Ramos (cell line): ENCODE measurements around the gene NFASC.

Experiments used
- in situ Hi-C: fragments of 300-500 bp; cut with MboI; formaldehyde crosslinking; loops from one replicate; pipeline ENCODE4 v1.14.3; 2022; ENCODE audit warnings: low sequenced_read_pairs; ENCODE audit not compliant: unreplicated experiment

Gene NFASC

GRCh38 chr1:204992998-204993314 is 122.3 kb downstream of the NFASC start:
- in situ Hi-C loops = no loop called here

- in situ Hi-C loops = no loop called here
Observed at GRCh38 chr1:204994086-204994862, 123.6 kb downstream of the NFASC start.

GRCh38 chr1:204996981-204997380 is 126.3 kb downstream of the NFASC start:
- in situ Hi-C loops = no loop called here

DNA sequence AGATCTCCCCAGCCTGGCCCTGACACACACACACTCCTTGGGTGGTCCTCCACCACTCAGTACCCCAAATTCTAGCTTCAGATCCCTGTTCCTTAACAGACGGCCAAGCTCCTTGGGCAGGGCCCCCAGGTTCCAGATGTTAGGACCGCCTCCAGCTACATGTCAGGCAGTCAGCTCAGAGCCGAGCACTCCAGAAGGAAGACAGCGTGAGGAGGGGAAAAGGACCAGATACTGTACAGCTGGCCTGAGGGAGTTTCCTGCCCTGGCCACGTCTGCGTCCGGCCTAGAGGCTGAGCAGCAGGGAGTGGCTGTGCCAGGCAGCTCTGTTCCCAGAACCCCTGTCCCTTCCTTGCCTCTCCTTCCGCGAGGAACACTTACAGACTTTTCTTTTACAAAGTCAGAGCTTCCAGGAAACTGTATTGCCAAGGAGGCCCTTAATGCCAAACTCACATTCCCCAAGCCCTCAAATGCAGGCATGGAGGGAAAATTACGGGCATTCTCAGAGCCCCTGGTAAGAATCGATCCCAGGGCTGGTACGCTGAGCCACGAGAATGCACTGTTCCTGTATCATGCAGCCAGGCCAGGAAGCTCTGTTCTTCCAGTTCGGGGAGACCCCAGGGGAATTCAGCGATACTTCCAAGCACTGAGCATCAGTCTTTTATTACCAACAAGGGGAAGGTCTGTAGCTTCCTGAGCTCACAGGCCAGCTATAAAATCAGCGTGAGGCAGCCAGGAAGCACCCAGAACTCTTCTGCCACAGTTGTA is 127.1 kb downstream of the NFASC start:
- in situ Hi-C loops = no loop called here

GRCh38 chr1:205001162-205001561 is 130.5 kb downstream of the NFASC start:
- in situ Hi-C loops = no loop called here

- in situ Hi-C loops = no loop called here
Observed at GRCh38 chr1:205002705-205003104, 132.0 kb downstream of the NFASC start.

DNA sequence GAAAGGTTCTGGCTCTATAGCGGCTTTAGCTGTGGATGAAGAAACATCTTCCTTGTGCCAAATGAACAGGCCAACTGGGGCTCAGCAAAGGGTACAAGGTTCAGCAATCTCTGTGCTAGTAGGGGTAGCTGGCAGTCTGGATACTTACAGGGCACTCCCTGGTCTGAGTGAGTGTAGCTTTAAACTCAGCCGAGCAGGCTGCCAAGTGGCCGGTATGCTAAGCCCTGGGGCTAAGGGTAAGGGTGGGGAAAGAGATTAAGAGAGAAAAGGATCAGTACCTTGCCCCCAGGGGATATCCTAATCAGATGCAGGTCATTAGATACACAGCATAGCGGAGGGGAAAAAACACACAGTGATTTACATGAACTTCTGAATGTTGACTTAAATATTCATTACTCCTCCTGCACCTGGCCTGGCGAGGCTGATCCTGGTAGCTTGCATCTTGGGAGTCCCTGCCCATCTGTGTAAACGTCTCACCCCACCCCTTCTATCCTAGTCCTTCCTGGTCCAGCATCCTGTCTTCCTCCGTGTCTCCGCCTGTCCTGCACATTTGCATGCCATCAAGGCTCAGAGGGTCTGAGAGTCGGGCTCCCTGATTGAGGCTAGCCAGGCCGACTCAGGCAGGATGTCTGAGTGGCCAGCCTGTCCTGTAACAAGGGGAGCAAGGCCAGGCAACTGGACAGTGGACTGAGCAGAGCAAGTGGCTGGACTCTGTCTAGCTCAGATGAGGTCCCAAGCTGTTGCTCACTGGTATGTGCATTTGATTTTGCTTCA is 132.9 kb downstream of the NFASC start:
- in situ Hi-C loops = no loop called here

- in situ Hi-C loops = no loop called here
Observed at GRCh38 chr1:205004351-205004750, 133.7 kb downstream of the NFASC start.

DNA sequence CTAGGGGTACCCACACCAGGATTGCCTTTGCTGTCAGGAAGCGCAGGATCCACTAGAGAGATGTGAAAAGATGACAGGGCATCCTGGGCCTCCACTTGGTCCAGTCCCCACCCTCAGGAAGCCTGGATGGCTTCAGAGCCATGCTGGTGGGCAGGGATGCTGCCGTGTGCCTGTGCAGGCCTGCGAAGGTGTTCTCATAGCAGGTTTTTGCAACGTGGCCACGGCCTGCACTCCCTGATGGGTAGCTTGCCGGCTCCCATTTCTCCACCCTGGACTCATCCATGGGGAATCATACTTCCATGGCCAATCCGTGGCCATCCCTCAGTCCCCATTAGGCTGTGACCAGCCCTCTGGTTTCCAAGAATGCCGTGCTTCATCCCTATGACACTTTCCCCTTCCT is 138.2 kb downstream of the NFASC start:
- in situ Hi-C loops = no loop called here

DNA sequence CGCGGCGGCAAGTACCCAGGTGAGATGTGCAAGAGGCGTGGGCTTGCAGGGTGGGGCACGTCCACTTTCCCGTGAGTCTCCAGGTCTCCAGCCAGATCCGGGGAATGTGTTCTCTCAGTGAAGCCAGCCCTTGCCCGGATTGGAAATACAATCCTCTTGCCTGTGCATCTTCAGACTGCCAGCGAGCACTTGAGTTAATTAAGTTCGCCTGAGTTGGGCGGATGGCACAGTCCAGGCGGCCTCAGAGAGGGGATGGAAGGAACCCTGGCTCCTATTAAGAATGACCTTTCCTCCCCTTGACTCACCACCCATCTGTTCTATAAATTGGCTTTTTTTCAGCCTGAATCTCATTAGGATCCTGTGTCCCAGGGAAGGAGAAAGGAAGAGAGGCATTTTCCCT is 139.0 kb downstream of the NFASC start:
- in situ Hi-C loops = no loop called here

DNA sequence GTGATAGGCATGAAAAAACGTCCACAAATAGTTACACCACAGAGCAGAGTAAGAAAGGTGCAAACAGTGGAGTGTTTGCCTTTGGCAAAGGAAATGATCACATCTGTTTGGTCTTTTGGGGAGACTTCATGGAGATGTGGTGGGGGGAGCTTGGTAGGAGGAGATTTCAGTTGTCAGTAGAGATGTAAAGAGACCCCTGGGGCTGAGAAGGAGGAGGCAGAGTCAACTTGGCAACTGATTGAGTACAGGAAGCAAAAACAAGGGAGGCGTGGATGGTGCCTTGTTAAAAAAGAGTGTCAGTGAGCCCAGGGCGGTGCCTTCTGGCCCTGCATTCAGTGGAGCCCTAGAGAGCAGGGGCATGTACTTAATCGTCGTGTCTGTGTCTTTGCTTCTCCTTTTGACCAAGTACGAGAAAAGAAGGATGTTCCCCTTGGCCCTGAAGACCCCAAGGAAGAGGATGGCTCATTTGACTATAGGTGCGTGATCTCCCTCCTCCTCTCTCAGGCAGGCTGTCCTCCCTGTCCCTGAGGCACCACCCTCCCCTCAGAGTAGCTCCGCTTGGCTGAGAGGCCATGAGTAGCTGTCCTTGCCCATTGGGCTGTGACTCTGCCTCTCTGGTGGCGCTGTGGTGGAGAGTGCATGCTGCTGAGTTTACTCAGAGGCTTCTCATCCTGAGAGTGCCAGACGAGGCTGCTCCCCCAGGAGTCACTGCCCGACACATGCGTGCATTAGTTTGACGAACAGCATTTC is 141.9 kb downstream of the NFASC start:
- in situ Hi-C loops = no loop called here

DNA sequence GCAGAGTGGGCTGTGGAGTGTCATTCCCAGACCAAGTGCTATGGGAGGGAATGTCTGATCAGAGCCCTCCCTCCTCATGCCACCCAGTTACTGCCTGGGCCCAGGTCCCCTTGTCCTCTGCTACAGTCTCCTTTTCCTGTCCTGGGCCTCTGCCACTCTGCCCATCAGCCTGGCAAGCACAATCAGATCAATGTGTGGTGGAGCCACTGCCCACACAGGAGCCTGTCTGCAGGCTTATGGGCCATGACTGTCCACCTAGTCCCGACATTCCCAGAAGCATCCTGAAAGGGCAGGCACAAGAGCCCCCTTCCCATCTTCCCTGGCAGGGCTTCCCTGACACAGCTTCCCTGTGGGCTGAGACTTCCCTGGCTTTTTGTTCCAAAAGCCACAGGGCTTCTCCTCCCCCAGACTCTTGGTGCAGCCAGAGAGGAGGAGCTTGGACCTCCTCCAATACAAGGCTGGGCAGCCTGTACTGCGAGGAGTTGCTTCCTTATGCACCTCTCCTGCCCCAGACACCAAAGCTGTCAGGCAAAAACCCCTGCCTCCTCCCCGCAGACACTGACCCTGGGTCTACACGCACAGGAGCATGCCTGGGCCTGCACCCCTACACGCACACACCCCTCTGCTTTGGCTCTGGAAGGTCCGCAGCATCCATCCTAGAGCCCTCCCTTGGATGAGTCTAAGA is 143.2 kb downstream of the NFASC start:
- in situ Hi-C loops = no loop called here

- in situ Hi-C loops = no loop called here
Observed at GRCh38 chr1:205014783-205015182, 144.1 kb downstream of the NFASC start.

- in situ Hi-C loops = no loop called here
Observed at GRCh38 chr1:205015241-205015640, 144.6 kb downstream of the NFASC start.

GRCh38 chr1:205016075-205016474 is 145.4 kb downstream of the NFASC start:
- in situ Hi-C loops = no loop called here

DNA sequence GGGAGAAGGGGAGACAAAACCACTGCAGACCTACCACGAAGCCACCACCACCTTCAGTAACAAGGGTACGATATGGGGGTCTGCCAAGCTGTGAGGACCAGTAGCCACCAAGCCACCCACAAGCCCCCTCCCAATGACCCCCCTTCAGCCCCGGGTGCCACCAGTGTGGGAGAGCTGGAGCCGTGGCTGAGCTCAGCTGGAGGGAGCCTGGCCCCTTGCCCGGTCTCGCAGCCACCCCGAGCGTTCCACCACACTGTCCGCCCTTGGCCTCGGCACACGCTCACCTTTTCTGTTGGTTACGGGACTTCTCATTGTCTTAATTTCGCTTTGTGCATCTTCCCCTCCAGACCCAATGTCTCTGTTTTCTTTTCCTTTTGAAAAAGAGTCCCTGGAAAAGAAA is 145.9 kb downstream of the NFASC start:
- in situ Hi-C loops = no loop called here

DNA sequence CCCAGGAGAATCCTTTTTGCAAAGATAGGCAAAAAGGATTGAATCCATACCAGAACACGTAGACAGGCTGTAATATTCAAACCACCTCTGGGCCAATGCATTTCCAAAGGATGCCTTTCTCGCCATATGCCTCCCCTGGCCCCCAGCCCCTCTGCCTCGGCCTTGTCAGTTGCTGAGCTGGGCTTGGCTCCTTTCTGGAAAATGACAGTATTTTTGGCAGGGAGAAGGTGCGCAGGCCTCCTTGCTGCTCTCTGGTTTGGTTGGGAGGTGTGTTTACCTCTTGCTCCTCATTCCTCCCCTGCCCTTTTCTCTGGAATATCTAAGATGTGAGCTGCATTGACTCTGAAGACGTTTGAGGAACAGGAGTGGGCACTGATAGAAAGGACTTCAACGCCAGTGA is 146.3 kb downstream of the NFASC start:
- in situ Hi-C loops = no loop called here

GRCh38 chr1:205017766-205018165 is 147.1 kb downstream of the NFASC start:
- in situ Hi-C loops = no loop called here

- in situ Hi-C loops = no loop called here
Observed at GRCh38 chr1:205018381-205018780, 147.7 kb downstream of the NFASC start.

GRCh38 chr1:205020466-205020865 is 149.8 kb downstream of the NFASC start:
- in situ Hi-C loops = no loop called here
